Left renal cortex interstitium (tissue), 4 donors: ENCODE measurements around the gene SMARCAL1. TPM values are rescaled to one million over a fixed set of nuclear protein-coding genes. Genes with fewer than 3 reads are reported as not detected.

ENCODE experiments used
- DNase-seq, 4 donors: peaks; one replicate each; pipeline ENCODE4 v3.0.0-alpha.2; 2013; ENCODE audit warnings: low read depth in 4 of 4, low spot score in 2 of 4, missing footprints in 1 of 4
- polyA plus RNA-seq, 4 donors: library from polyadenylated mRNA; unstranded; fragments of 120-200 nt; gene quantifications; one replicate each; pipeline ENCODE4 v1.2.1, GENCODE V29; 2013; ENCODE audit not compliant: insufficient read length in 4 of 4

Gene SMARCAL1
- polyA plus RNA-seq, 4 donors: 26.6 to 29.6 (median 27.3) TPM

DNA sequence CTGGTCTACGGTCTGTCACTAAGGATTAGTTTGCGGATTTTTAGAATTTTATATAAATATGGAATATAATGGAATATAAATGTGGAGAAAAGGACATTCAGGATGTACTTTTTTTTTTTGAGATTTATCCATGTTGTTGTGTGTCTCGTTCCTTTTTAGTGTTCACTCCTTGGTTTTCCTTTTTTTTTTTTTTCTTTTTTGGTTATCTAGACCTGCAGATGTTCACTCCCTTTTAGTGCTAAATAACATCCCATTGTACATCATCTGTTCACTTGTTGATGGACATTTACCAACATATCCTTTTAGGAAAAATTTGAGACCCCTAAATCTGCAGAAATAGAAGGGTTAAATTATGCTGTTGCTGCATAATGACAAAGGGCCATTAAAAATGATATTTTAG lies 60.9 kb downstream of the SMARCAL1 start:
- DNase-seq: no peak

DNA sequence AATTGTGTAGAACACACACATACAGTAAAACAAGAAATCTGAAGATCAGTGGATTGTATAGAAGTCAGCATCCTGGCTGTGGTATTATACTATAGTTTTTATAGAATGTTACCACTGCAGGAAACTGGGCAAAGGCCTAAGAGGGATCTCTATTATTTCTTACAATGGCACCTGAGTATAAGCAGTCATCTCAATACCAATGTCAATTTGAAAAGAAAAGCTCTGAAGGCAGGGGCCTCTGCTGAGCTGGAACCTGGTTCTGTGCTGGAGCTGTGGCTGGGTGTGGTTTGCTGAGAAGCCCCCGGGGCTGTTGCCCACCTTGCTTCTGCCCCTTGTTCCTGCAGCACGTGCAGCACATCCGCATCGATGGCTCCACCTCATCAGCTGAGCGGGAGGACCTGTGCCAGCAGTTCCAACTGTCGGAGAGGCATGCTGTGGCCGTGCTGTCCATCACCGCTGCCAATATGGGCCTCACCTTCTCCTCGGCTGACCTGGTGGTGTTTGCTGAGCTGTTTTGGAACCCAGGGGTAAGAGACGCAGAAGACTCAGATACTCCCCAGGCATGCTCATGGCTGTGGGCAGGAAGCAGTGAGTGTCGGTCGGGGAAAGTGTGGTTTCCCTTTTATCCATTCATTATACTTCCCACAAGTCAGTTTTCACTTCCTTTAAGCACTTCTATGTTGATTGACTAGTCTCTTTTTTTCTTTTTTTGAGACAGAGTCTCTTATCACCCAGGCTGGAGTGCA lies 62.8 kb downstream of the SMARCAL1 start:
- DNase-seq: no peak

DNA sequence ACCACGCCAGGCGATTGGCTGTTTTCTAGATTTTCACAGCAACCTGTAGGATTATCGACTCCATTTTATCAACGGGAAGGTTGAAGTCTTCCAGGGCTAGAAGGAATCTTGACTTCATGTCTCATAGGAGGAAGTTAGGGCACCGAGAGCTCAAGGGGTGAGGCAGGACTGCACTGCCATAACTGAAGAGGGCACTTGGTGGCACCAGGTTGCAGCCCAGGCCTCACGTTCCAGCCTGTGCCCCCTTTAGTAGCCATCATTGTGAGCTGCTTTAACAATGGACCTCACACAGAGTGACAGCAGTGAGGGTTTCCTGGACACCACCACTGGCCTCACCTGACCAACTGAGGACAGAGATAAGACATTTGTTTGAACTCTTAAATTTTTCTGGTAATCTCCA lies 63.5 kb downstream of the SMARCAL1 start:
- no peak for DNase-seq

GRCh38 chr2:216477283-216478035 lies 65.2 kb downstream of the SMARCAL1 start:
- DNase-seq: no peak

DNA sequence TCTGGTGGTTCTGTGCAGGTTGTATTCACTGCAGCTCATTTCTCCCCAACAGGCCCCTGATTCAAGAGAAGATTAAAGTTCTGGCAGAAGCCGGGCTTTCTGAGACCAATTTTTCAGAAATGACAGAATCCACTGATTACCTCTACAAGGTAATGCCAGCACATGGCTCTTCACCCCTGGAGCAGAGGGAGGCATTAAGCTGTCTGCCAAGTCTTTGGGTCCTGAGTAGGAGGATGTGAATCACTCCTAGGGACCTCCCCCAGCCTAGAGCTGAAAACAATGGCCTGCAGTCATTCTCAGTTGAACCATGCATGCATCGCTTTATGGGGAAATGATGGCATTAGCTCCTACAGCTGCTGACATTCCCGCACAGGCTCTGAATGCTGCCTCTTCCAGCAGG lies 65.9 kb downstream of the SMARCAL1 start:
- DNase-seq: no peak

- no peak for DNase-seq
Measured at GRCh38 chr2:216478791-216479190, 66.5 kb downstream of the SMARCAL1 start.

DNA sequence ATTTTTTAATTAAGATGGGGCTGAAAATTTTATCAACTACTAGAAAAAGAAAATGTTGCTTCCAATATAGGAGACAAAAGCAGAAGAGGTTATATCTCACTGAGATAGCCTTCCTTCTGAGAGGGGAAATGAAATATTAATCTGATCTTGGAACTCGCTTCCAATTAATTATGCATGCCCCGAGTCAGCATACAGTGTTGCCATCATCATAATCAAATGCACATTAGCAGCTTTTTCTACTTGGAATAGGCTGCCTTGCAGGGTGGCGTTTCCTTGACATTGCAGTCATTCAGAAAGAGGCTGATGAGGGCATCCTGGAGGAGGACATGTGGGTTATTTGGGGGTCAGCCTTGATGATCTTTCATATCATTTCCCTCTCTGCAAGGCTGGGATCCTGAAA lies 67.9 kb downstream of the SMARCAL1 start:
- no peak for DNase-seq

- no peak for DNase-seq
Measured at GRCh38 chr2:216482640-216483039, 70.4 kb downstream of the SMARCAL1 start.

DNA sequence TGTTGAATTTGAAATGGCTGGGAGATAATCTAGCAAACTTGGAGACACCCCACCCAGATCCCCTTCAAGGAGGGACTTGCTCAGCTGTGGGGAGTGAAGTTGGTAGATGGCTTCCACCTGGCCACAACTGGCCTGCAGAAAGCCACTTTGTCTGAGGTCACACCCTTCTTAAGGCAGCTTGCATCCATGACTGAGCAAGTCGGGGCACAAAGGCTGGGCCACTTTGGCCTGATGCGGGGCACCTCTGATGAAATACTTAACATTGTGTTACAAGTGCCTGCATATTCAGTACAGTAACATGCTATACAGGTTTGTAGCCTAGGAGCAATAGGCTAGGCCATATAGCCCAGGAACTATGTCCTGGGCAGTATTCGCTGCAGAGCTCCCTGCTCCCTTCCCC lies 73.0 kb downstream of the SMARCAL1 start:
- no peak for DNase-seq

- no peak for DNase-seq
Measured at GRCh38 chr2:216485745-216486144, 73.5 kb downstream of the SMARCAL1 start.

- DNase-seq: no peak
Measured at GRCh38 chr2:216486271-216486670, 74.0 kb downstream of the SMARCAL1 start.

DNA sequence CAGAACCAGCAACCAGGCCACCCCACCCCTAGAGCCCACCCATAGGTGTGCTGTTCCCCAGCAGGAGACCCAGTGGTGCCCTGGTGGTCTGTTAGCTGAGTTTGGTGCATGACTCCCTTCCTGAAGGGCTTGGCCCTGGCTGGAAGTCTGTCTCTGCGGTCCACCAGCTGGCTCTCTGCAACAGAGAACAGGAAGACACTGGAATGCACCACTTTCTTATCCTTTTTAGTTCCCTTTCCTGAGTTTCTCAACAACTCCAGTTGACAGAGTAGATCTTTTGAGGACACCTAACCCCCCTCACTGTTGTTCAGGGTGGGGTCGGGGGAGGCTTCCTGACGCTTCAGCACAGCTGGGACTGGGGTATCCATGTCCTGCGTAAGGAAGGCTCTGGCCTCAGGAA lies 74.4 kb downstream of the SMARCAL1 start:
- DNase-seq: no peak

DNA sequence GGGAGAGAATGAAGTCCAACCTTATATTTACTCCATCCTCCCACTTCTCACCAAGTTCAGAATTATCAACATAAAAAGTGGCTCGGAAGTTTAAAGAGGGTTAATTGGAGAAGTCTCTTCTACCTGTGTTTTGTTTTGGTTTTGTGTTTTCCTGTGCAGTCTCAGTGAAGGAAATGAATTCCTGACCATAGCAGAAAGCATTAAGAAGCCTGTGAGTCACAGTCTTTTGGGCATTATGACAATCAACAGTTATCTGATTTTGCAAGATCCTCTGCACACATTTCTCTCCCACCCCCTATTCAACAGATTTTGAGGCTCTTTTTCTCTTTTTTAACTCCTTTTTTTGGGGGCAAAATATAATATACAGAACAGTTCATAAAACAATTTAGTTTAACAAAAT lies 77.8 kb downstream of the SMARCAL1 start:
- DNase-seq: no peak

GRCh38 chr2:216491793-216492596 lies 79.7 kb downstream of the SMARCAL1 start:
- DNase-seq: peak in 3 of 4 donors; percentile 23 to 43 (median 33)

DNA sequence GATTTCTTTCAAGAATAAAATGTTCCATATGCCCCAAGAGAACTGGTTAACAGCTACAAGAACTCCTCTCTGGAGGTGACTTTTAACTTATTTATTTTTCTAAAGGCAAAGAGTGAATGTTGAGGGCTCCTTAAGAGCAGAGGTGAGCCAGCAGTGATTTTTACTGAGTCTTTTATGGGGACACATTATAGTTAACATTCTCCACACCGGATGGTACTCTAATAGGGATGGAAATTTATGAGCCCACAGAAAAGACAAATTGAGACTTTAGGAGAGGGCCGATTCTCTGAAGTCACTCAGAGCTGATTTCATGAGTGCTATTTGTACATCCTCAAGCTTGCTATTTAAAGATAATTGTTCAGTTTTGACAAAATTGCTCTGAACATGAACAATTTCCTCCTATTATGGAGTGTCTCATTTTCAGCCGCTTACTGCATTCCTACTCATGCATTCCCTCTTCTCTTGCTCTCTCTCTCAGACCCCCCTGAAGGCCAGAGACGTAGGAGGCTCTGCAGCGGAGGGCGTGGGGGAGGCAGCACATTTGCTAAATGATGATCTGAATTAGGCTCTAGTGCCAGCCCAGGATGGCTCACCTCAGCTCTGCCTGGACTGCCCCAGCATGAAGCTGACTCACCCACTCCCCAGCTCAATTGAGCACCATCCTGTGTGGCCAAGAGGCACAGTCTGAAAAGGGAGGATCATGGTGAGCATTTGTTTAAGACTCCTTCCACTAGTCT lies 80.5 kb downstream of the SMARCAL1 start:
- peak in 3 of 4 donors; percentile 10 to 27 (median 24) for DNase-seq

DNA sequence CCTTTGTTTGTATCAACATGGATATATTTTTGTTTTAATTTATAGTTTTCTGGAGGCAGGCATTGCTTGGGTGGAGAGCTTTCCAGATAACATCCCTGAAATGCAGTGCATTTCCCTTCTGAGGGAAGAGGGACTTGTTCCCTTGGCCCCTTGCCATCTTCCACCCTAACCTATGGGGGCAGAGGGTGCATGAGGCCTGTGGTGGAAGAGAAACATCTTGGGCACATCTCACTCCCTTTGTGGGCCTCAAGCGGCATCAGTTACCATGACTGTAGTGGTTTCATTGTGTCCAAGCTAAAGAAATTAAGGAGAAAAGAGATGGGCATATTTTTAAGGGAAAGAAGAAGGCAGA lies 81.0 kb downstream of the SMARCAL1 start:
- DNase-seq: no peak

- no peak for DNase-seq
Measured at GRCh38 chr2:216495656-216496055, 83.4 kb downstream of the SMARCAL1 start.

DNA sequence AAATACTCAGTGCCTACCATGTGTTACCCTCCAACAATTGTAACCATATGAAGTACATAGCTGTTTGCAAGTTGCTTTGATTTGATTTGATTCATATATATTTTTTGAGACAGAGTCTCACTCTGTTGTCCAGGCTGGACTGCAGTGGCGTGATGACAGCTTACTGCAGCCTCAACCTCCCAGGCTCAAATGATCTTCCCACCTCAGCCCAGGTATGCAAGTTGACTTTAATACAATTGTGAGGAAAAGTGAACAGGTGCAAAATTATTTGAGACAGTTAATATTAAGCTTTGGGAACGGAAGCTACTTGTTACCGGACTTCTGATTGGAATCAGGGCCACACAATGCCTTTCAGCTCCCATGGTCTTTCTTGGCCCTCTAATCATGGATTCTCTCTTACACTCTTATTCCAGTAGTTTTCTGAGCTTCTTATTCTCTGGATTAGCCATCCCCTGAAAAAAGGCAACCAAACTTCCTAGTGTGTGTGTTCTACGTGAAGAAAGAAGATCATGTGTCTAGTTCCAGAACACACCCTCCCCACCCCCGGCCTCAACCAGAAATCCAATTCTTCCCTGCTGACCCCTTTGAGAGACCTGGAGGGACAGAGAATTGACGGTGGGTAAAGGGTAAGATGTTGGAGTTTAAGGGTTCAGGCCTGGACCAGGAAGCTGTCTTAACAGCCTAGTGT lies 85.2 kb downstream of the SMARCAL1 start:
- DNase-seq: no peak

- DNase-seq: peak in 1 of 4 donors; percentile 27
Measured at GRCh38 chr2:216498070-216498378, 85.7 kb downstream of the SMARCAL1 start.
